OCI-LY1 (cell line): ENCODE results near the gene SLC44A2.
A peak's percentile ranks its signal among the peaks of the same experiment; 100 is the strongest.

Experiments
- H2AFZ ChIP-seq: fragments of 200-600 bp; sonication (generic), shearing (Covaris generic); 2 replicates; pipeline ENCODE4 v1.6.0; 2014; ENCODE audit warnings: antibody characterized with exemption, mild to moderate bottlenecking, low read length
- H3F3A ChIP-seq: fragments of 200-600 bp; sonication (generic), shearing (Covaris generic); 2 replicates; pipeline ENCODE4 v1.6.0; 2014; ENCODE audit warnings: mild to moderate bottlenecking, antibody characterized with exemption, low read length, moderate library complexity; ENCODE audit not compliant: insufficient read depth
- H3K27ac ChIP-seq: fragments of 200-600 bp; sonication (generic); 2 replicates; pipeline ENCODE4 v1.5.1; 2014; ENCODE audit warnings: low read length, mixed run types, mild to moderate bottlenecking, low read depth; ENCODE audit not compliant: poor library complexity, severe bottlenecking
- H3K27me3 ChIP-seq: fragments of 200-600 bp; sonication (generic); 2 replicates; pipeline ENCODE4 v1.6.0; 2014; ENCODE audit warnings: antibody characterized with exemption, mild to moderate bottlenecking, low read length, moderate library complexity; ENCODE audit not compliant: insufficient read depth
- H3K36me3 ChIP-seq: fragments of 200-600 bp; sonication (generic); 2 replicates; pipeline ENCODE4 v1.6.1; 2014; ENCODE audit warnings: mild to moderate bottlenecking, antibody characterized with exemption, low read length, moderate library complexity, mixed read lengths; ENCODE audit not compliant: insufficient read depth
- H3K4me1 ChIP-seq: fragments of 200-600 bp; sonication (generic); 2 replicates; pipeline ENCODE4 v1.5.1; 2014; ENCODE audit warnings: mild to moderate bottlenecking, low read length, moderate library complexity; ENCODE audit not compliant: insufficient read depth, severe bottlenecking
- H3K4me2 ChIP-seq: fragments of 200-600 bp; sonication (generic), shearing (Covaris generic); 2 replicates; pipeline ENCODE4 v1.6.1; 2014; ENCODE audit warnings: low read length
- H3K4me3 ChIP-seq: fragments of 200-600 bp; sonication (generic); 2 replicates; pipeline ENCODE4 v1.5.1; 2014; ENCODE audit warnings: low read length, low read depth, mild to moderate bottlenecking, mixed read lengths; ENCODE audit not compliant: poor library complexity, severe bottlenecking
- H3K79me2 ChIP-seq: fragments of 200-600 bp; shearing (Covaris generic); 2 replicates; pipeline ENCODE4 v1.6.1; 2016; ENCODE audit warnings: mixed run types, low read length, mixed read lengths; ENCODE audit not compliant: insufficient read depth
- H3K9ac ChIP-seq: fragments of 200-600 bp; sonication (generic), shearing (Covaris generic); 2 replicates; pipeline ENCODE4 v1.6.1; 2014; ENCODE audit warnings: mild to moderate bottlenecking, low read length, mixed read lengths
- H3K9me2 ChIP-seq: fragments of 200-600 bp; sonication (generic), shearing (Covaris generic); 2 replicates; pipeline ENCODE4 v1.6.1; 2014; ENCODE audit warnings: low read depth, mild to moderate bottlenecking, low read length, mixed read lengths
- H3K9me3 ChIP-seq: fragments of 200-600 bp; shearing (Covaris generic); 2 replicates; pipeline ENCODE4 v1.6.1; 2014; ENCODE audit warnings: low read length, mixed read lengths
- H4K20me1 ChIP-seq: fragments of 200-600 bp; sonication (generic), shearing (Covaris generic); 2 replicates; pipeline ENCODE4 v1.6.0; 2016; ENCODE audit warnings: mild to moderate bottlenecking, low read length; ENCODE audit not compliant: insufficient read depth
- CTCF ChIP-seq: fragments of 200-600 bp; sonication (generic), shearing (Covaris generic); IDR thresholded peaks from 2 replicates; pipeline ENCODE4 v1.5.1; 2017; ENCODE audit warnings: mild to moderate bottlenecking, antibody characterized with exemption, low read length, moderate library complexity, mixed read lengths
- EZH2 ChIP-seq: fragments of 200-600 bp; sonication (generic), shearing (Covaris generic); IDR thresholded peaks from 2 replicates; pipeline ENCODE4 v1.8.0; 2017; ENCODE audit warnings: borderline replicate concordance, mixed run types, mild to moderate bottlenecking, antibody characterized with exemption, low read length, moderate library complexity, mixed read lengths

The SLC44A2 gene

DNA sequence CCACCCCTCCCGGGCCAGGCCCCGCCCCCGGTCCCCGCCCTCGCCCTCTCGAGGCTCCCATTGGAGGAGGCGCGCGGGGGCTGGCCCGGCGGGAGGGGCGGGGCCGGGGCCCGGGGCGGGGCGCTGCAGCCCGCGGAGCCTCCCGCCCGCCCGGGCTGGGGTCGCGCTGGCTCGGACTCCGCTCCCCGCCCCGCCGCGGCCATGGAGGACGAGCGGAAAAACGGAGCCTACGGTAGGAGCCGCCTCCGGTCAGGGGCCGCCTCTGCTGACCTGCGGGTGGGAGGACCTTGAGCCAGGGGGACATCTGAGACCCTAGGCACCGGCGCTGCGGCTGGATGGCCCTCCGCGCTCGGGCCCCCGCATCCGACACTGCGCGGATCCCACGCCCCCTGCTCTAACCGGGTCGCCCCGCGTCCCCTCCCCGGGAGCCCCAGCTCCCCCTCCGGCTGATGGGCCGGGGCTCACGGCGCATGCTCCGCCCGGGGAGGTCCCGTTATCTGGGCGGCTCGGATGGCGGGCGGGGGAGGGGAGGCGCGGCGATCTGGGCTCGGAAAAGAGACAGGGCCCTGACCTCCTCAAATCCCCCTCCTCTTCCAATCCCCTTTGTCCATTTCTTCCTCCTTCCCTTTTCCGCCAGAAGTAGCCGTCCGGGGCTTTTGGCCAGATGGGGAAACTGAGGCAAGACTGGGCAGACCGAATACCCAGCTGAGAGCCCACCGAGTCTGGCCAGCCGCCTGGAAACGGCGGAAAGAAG is 22.8 kb upstream of the SLC44A2 start:
- Histone ChIP-seq H3K79me2 (peaks cover 30% of the 10 kb centered on the region), H3K27me3 (no peaks in the 10 kb centered on the region; the same call in 1 of the 2 replicates), H3K4me2 (peak overlapping the region; percentile 69), H3K9me2 (no peaks in the 10 kb centered on the region), H3K27ac (peak overlapping the region; percentile 98), H2AFZ (no peak overlapping the region), H4K20me1 (no peaks in the 10 kb centered on the region), H3K4me1 (peaks cover 19% of the 10 kb centered on the region), H3K36me3 (no peaks in the 10 kb centered on the region), H3F3A (no peaks in the 10 kb centered on the region), H3K4me3 (peak overlapping the region; percentile 83), H3K9ac (peak overlapping the region; percentile 95), H3K9me3 (no peaks in the 10 kb centered on the region)
- TF ChIP-seq CTCF (no peak), EZH2 (no peak)

GRCh38 chr19:10603084-10603872 is 22.1 kb upstream of the SLC44A2 start:
- TF ChIP-seq EZH2 = no peak
- no peak for TF ChIP-seq CTCF
- Histone ChIP-seq H2AFZ (no peak overlapping the region), H3K9me2 (no peaks in the 10 kb centered on the region), H3K79me2 (peaks cover 30% of the 10 kb centered on the region), H3K27ac (peak overlapping the region; percentile 98), H3K36me3 (no peaks in the 10 kb centered on the region), H3K4me1 (peaks cover 19% of the 10 kb centered on the region), H3K9ac (peak overlapping the region; percentile 95), H3K4me2 (peak overlapping the region; percentile 69), H4K20me1 (no peaks in the 10 kb centered on the region), H3F3A (no peaks in the 10 kb centered on the region), H3K4me3 (peak overlapping the region; percentile 83), H3K9me3 (no peaks in the 10 kb centered on the region), H3K27me3 (no peaks in the 10 kb centered on the region; the same call in 1 of the 2 replicates)

- peak overlapping the region; percentile 95 for H3K9ac ChIP-seq
- peaks cover 30% of the 10 kb centered on the region for H3K79me2 ChIP-seq
- H3K27ac ChIP-seq = peak overlapping the region; percentile 98
- H3K9me3 ChIP-seq = no peaks in the 10 kb centered on the region
- H3K36me3 ChIP-seq = no peaks in the 10 kb centered on the region
- H2AFZ ChIP-seq = no peak overlapping the region
- no peaks in the 10 kb centered on the region for H3K9me2 ChIP-seq
- no peaks in the 10 kb centered on the region for H3F3A ChIP-seq
- H3K27me3 ChIP-seq = no peaks in the 10 kb centered on the region; the same call in 1 of the 2 replicates
- H4K20me1 ChIP-seq = no peaks in the 10 kb centered on the region
- H3K4me2 ChIP-seq = peak overlapping the region; percentile 69
- TF ChIP-seq CTCF = no peak
- TF ChIP-seq EZH2 = no peak
- H3K4me1 ChIP-seq = peaks cover 19% of the 10 kb centered on the region
- H3K4me3 ChIP-seq = peak overlapping the region; percentile 83
Measured at GRCh38 chr19:10603873-10604459, 21.4 kb upstream of the SLC44A2 start.
